Duodenal mucosa (tissue), 2 donors: ENCODE results near the gene SETD1A.

Experiments
- H3K27ac ChIP-seq: one replicate; pipeline ENCODE4 v1.7.0; 2013; ENCODE audit warnings: low read depth, low read length
- H3K27me3 ChIP-seq, 2 donors: one replicate each; pipeline ENCODE4 v1.7.0; 2013; ENCODE audit warnings: low read length in 2 of 2, control low read depth in 1 of 2; ENCODE audit not compliant: insufficient read depth in 2 of 2, control insufficient read depth in 1 of 2
- H3K36me3 ChIP-seq, 2 donors: one replicate each; pipeline ENCODE4 v1.7.0; 2013; ENCODE audit warnings: low read length in 2 of 2, control low read depth in 1 of 2; ENCODE audit not compliant: insufficient read depth in 2 of 2, control insufficient read depth in 1 of 2
- H3K4me1 ChIP-seq, 2 donors: one replicate each; pipeline ENCODE4 v1.7.0; 2013; ENCODE audit warnings: low read length in 2 of 2, control low read depth in 1 of 2; ENCODE audit not compliant: insufficient read depth in 2 of 2, control insufficient read depth in 1 of 2
- H3K4me3 ChIP-seq, 2 donors: one replicate each; pipeline ENCODE4 v1.7.0; 2013; ENCODE audit warnings: low read length in 2 of 2, low read depth in 1 of 2
- H3K9ac ChIP-seq, 2 donors: one replicate each; pipeline ENCODE4 v1.7.0; 2013; ENCODE audit warnings: low read length in 2 of 2, low read depth in 1 of 2
- H3K9me3 ChIP-seq, 2 donors: one replicate each; pipeline ENCODE4 v1.7.0; 2013; ENCODE audit warnings: low read length in 2 of 2, control low read depth in 1 of 2; ENCODE audit not compliant: control insufficient read depth in 1 of 2

SETD1A gene

GRCh38 chr16:30957456-30958174, at the start of gene SETD1A:
TSS of gene SETD1A (plus strand) at chr16:30957754. CDS start at chr16:30958732, 978 bp downstream.
- H3K27ac ChIP-seq, result peak within 1 kb of the TSS; percentile 95
- peak within 1 kb of the TSS; percentile 71 to 86 for H3K9ac ChIP-seq
- H3K36me3 ChIP-seq, result peaks cover 16 to 39% of the 10 kb centered on the region in 2 donors
- no peaks in the 10 kb centered on the region for H3K27me3 ChIP-seq
- no peaks in the 10 kb centered on the region for H3K9me3 ChIP-seq
- peak within 1 kb of the TSS; percentile 93 to 94 for H3K4me3 ChIP-seq
- peaks cover 29 to 33% of the 10 kb centered on the region in 2 donors for H3K4me1 ChIP-seq

GRCh38 chr16:30910427-30911029, 47.0 kb upstream of the SETD1A start:
- H3K27ac ChIP-seq, result no peak overlapping the region

GRCh38 chr16:30912794-30913412, 44.7 kb upstream of the SETD1A start:
- Histone ChIP-seq H3K36me3 (no peaks in the 10 kb centered on the region), H3K9ac (no peak overlapping the region), H3K27me3 (no peaks in the 10 kb centered on the region), H3K9me3 (no peaks in the 10 kb centered on the region), H3K4me1 (no peaks in the 10 kb centered on the region), H3K4me3 (no peak overlapping the region), H3K27ac (no peak overlapping the region)

More at GRCh38 chr16:30910427-30911029, 47.0 kb upstream of the SETD1A start:
- Histone ChIP-seq H3K9ac (no peak overlapping the region), H3K4me1 (no peaks in the 10 kb centered on the region), H3K36me3 (no peaks in the 10 kb centered on the region), H3K4me3 (no peak overlapping the region), H3K9me3 (no peaks in the 10 kb centered on the region), H3K27me3 (no peaks in the 10 kb centered on the region)

GRCh38 chr16:30914830-30915229, 42.7 kb upstream of the SETD1A start:
- no peaks in the 10 kb centered on the region for H3K9me3 ChIP-seq
- H3K36me3 ChIP-seq, result no peaks in the 10 kb centered on the region
- H3K4me3 ChIP-seq, result no peak overlapping the region
- no peaks in the 10 kb centered on the region for H3K27me3 ChIP-seq
- H3K4me1 ChIP-seq, result no peaks in the 10 kb centered on the region
- no peak overlapping the region for H3K27ac ChIP-seq
- no peak overlapping the region for H3K9ac ChIP-seq

GRCh38 chr16:30918614-30919013, 38.9 kb upstream of the SETD1A start:
- Histone ChIP-seq H3K27ac (no peak overlapping the region), H3K9ac (no peak overlapping the region), H3K36me3 (no peaks in the 10 kb centered on the region), H3K9me3 (no peaks in the 10 kb centered on the region), H3K27me3 (no peaks in the 10 kb centered on the region), H3K4me3 (no peak overlapping the region), H3K4me1 (peaks cover 0 to 8% of the 10 kb centered on the region in 2 donors)

GRCh38 chr16:30920891-30921290, 36.7 kb upstream of the SETD1A start:
- no peak overlapping the region for H3K9ac ChIP-seq
- peaks cover 7 to 12% of the 10 kb centered on the region in 2 donors for H3K4me1 ChIP-seq
- H3K36me3 ChIP-seq, result no peaks in the 10 kb centered on the region
- no peak overlapping the region for H3K27ac ChIP-seq
- no peaks in the 10 kb centered on the region for H3K27me3 ChIP-seq
- no peaks in the 10 kb centered on the region for H3K9me3 ChIP-seq
- H3K4me3 ChIP-seq, result no peak overlapping the region

- no peaks in the 10 kb centered on the region for H3K27me3 ChIP-seq
- H3K4me3 ChIP-seq, result peak overlapping the region; percentile 82 to 87
- H3K4me1 ChIP-seq, result peaks cover 7 to 12% of the 10 kb centered on the region in 2 donors
- H3K9ac ChIP-seq, result peak overlapping the region; percentile 67 to 71
- H3K36me3 ChIP-seq, result no peaks in the 10 kb centered on the region
- H3K27ac ChIP-seq, result no peak overlapping the region
- H3K9me3 ChIP-seq, result no peaks in the 10 kb centered on the region
These were observed 36.2 kb upstream of the SETD1A start for GRCh38 chr16:30921459-30921747.

GRCh38 chr16:30921748-30922419, 35.7 kb upstream of the SETD1A start:
- Histone ChIP-seq H3K4me3 (peak overlapping the region; percentile 82 to 87), H3K27me3 (no peaks in the 10 kb centered on the region), H3K9ac (peak overlapping the region; percentile 67 to 71), H3K27ac (peak overlapping the region; percentile 76), H3K9me3 (no peaks in the 10 kb centered on the region), H3K36me3 (peaks cover 0 to 3% of the 10 kb centered on the region in 2 donors), H3K4me1 (peaks cover 7 to 12% of the 10 kb centered on the region in 2 donors)

- no peaks in the 10 kb centered on the region for H3K27me3 ChIP-seq
- peak overlapping the region; percentile 72 to 90 for H3K9ac ChIP-seq
- H3K4me1 ChIP-seq, result peaks cover 7 to 12% of the 10 kb centered on the region in 2 donors
- H3K27ac ChIP-seq, result peak overlapping the region; percentile 85
- H3K36me3 ChIP-seq, result peaks cover 0 to 4% of the 10 kb centered on the region in 2 donors
- no peaks in the 10 kb centered on the region for H3K9me3 ChIP-seq
- H3K4me3 ChIP-seq, result peak overlapping the region; percentile 82 to 88
These were observed 35.1 kb upstream of the SETD1A start for GRCh38 chr16:30922420-30922959.
